Measurements from ENCODE around the gene SPC24.
"Not testable (repeated sequence)": the region's sequence is repeated elsewhere in the genome, so short reads cannot be mapped to it uniquely, and the experiment has no call there.

DNA sequence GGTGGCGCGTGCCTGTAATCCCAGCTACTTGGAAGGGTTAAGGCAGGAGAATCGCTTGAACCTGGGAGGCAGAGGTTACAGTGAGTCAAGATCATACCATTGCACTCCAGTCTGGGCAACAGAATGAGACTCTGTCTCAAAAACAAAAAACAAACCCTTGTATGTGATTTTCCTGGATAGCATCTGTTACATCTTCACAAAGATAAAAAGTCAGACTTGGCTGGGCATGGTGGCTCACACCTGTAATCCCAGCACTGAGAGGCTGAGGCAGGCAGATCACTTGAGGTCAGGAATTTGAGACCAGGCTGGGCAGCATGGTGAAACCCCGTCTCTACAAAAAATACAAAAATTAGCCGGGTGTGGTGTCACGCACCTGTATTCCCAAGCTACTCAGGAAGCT, 58.2 kb downstream of the SPC24 start:
- TF ChIP-seq, protein P1, sequence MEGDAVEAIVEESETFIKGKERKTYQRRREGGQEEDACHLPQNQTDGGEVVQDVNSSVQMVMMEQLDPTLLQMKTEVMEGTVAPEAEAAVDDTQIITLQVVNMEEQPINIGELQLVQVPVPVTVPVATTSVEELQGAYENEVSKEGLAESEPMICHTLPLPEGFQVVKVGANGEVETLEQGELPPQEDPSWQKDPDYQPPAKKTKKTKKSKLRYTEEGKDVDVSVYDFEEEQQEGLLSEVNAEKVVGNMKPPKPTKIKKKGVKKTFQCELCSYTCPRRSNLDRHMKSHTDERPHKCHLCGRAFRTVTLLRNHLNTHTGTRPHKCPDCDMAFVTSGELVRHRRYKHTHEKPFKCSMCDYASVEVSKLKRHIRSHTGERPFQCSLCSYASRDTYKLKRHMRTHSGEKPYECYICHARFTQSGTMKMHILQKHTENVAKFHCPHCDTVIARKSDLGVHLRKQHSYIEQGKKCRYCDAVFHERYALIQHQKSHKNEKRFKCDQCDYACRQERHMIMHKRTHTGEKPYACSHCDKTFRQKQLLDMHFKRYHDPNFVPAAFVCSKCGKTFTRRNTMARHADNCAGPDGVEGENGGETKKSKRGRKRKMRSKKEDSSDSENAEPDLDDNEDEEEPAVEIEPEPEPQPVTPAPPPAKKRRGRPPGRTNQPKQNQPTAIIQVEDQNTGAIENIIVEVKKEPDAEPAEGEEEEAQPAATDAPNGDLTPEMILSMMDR (IDR thresholded peaks at IDR 0.05; ENCODE audit: low read depth, low read length, poor library complexity, severe bottlenecking), result not testable (repeated sequence)
- TF ChIP-seq EZH2phosphoT487 (IDR thresholded peaks at IDR 0.05; ENCODE audit: borderline replicate concordance, low read length), result not testable (repeated sequence)
